Measurements from ENCODE around the gene MCF2L2.

The MCF2L2 gene

GRCh38 chr3:183449391-183449790 is 21.0 kb upstream of the MCF2L2 start:
- ChIA-PET POLR2A (no interaction called here), CTCF (no interaction called here)
- peak; percentile 11 for DNase-seq (ENCODE audit: extremely low spot score)
- TF ChIP-seq ARNT (IDR thresholded peaks at IDR 0.05) (no peak), L3MBTL2 (conservative IDR thresholded peaks at IDR 0.05) (no peak), FOXA1 (IDR thresholded peaks at IDR 0.05) (no peak), NFRKB (IDR thresholded peaks at IDR 0.05) (no peak), BHLHE40 (IDR thresholded peaks at IDR 0.05; ENCODE audit: borderline replicate concordance) (no peak), ELF4 (IDR thresholded peaks at IDR 0.05) (no peak), CTBP1 (IDR thresholded peaks at IDR 0.05; ENCODE audit: borderline replicate concordance) (no peak), SP1 (IDR thresholded peaks at IDR 0.05) (no peak), FOXM1 (IDR thresholded peaks at IDR 0.05; ENCODE audit: borderline replicate concordance) (no peak), SUZ12 (IDR thresholded peaks at IDR 0.05) (no peak), TARDBP (IDR thresholded peaks at IDR 0.05) (no peak), PKNOX1 (IDR thresholded peaks at IDR 0.05) (no peak), ZNF384 (IDR thresholded peaks at IDR 0.05) (no peak), FOXK2 (IDR thresholded peaks at IDR 0.05) (no peak), HDGF (IDR thresholded peaks at IDR 0.05; ENCODE audit: borderline replicate concordance) (no peak), LEF1 (IDR thresholded peaks at IDR 0.05; ENCODE audit: borderline replicate concordance) (no peak)

GRCh38 chr3:183448369-183449128 is 20.1 kb upstream of the MCF2L2 start:
- DNase-seq (ENCODE audit: extremely low spot score) = no peak
- POLR2A ChIA-PET = interaction anchor here (1.0 kb wide), 1 partner anchor 10 kb away, joined by 7 read pairs; no protein-coding TSS in a partner anchor
- TF ChIP-seq LEF1 (IDR thresholded peaks at IDR 0.05; ENCODE audit: borderline replicate concordance) = no peak
- TF ChIP-seq PKNOX1 (IDR thresholded peaks at IDR 0.05) = no peak
- TF ChIP-seq L3MBTL2 (conservative IDR thresholded peaks at IDR 0.05) = no peak
- TF ChIP-seq ZNF384 (IDR thresholded peaks at IDR 0.05) = no peak
- no peak for TF ChIP-seq HDGF (IDR thresholded peaks at IDR 0.05; ENCODE audit: borderline replicate concordance)
- TF ChIP-seq ARNT (IDR thresholded peaks at IDR 0.05) = no peak
- no peak for TF ChIP-seq ELF4 (IDR thresholded peaks at IDR 0.05)
- no peak for TF ChIP-seq FOXK2 (IDR thresholded peaks at IDR 0.05)
- no peak for TF ChIP-seq FOXM1 (IDR thresholded peaks at IDR 0.05; ENCODE audit: borderline replicate concordance)
- TF ChIP-seq CTBP1 (IDR thresholded peaks at IDR 0.05; ENCODE audit: borderline replicate concordance) = no peak
- TF ChIP-seq SUZ12 (IDR thresholded peaks at IDR 0.05) = no peak
- TF ChIP-seq BHLHE40 (IDR thresholded peaks at IDR 0.05; ENCODE audit: borderline replicate concordance) = no peak
- TF ChIP-seq SP1 (IDR thresholded peaks at IDR 0.05) = no peak
- TF ChIP-seq TARDBP (IDR thresholded peaks at IDR 0.05) = no peak
- no peak for TF ChIP-seq FOXA1 (IDR thresholded peaks at IDR 0.05)
- TF ChIP-seq NFRKB (IDR thresholded peaks at IDR 0.05) = no peak
- CTCF ChIA-PET = no interaction called here

GRCh38 chr3:183447206-183448001 is 19.0 kb upstream of the MCF2L2 start:
- ChIA-PET POLR2A (interaction anchor here (0.7 to 1.0 kb wide), 2 partner anchors 11 to 16 kb away, joined by 3 to 7 read pairs; no protein-coding TSS in a partner anchor), CTCF (no interaction called here)
- TF ChIP-seq HDGF (IDR thresholded peaks at IDR 0.05; ENCODE audit: borderline replicate concordance) (no peak), SUZ12 (IDR thresholded peaks at IDR 0.05) (no peak), L3MBTL2 (conservative IDR thresholded peaks at IDR 0.05) (peak; percentile 39; the same call in 1 of the 2 replicates), LEF1 (IDR thresholded peaks at IDR 0.05; ENCODE audit: borderline replicate concordance) (no peak), ELF4 (IDR thresholded peaks at IDR 0.05) (no peak)
- peak; percentile 81 for DNase-seq (ENCODE audit: extremely low spot score)

GRCh38 chr3:183446838-183447205 is 18.4 kb upstream of the MCF2L2 start:
- POLR2A ChIA-PET = interaction anchor here (0.7 kb wide), 1 partner anchor 15 kb away, joined by 3 read pairs; no protein-coding TSS in a partner anchor
- CTCF ChIA-PET = no interaction called here
- TF ChIP-seq SP1 (IDR thresholded peaks at IDR 0.05) (no peak), FOXM1 (IDR thresholded peaks at IDR 0.05; ENCODE audit: borderline replicate concordance) (no peak), L3MBTL2 (conservative IDR thresholded peaks at IDR 0.05) (no peak), TARDBP (IDR thresholded peaks at IDR 0.05) (no peak), HDGF (IDR thresholded peaks at IDR 0.05; ENCODE audit: borderline replicate concordance) (no peak), FOXA1 (IDR thresholded peaks at IDR 0.05) (no peak), CTBP1 (IDR thresholded peaks at IDR 0.05; ENCODE audit: borderline replicate concordance) (no peak), FOXK2 (IDR thresholded peaks at IDR 0.05) (no peak), LEF1 (IDR thresholded peaks at IDR 0.05; ENCODE audit: borderline replicate concordance) (no peak), ARNT (IDR thresholded peaks at IDR 0.05) (no peak), SUZ12 (IDR thresholded peaks at IDR 0.05) (no peak), PKNOX1 (IDR thresholded peaks at IDR 0.05) (no peak), ZNF384 (IDR thresholded peaks at IDR 0.05) (no peak), ELF4 (IDR thresholded peaks at IDR 0.05) (no peak), NFRKB (IDR thresholded peaks at IDR 0.05) (no peak)
- DNase-seq (ENCODE audit: extremely low spot score) = no peak

- ChIA-PET CTCF (no interaction called here), POLR2A (no interaction called here)
- TF ChIP-seq SP1 (IDR thresholded peaks at IDR 0.05) = no peak
- TF ChIP-seq TARDBP (IDR thresholded peaks at IDR 0.05) = no peak
- TF ChIP-seq ZNF384 (IDR thresholded peaks at IDR 0.05) = no peak
- DNase-seq (ENCODE audit: extremely low spot score) = no peak
Observed at GRCh38 chr3:183444748-183445147, 16.3 kb upstream of the MCF2L2 start.

Data from HEK293T (cell line).